NCI-H2227 (cell line): ENCODE data around the gene PPP1R18.
"Not testable (repeated sequence)": the region's sequence is repeated elsewhere in the genome, so short reads cannot be mapped to it uniquely, and the experiment has no call there.

ENCODE experiments used
- DNase-seq: peaks from one replicate; lab custom pipeline; 2025; ENCODE audit not compliant: unreplicated experiment; lab: John Stamatoyannopoulos, UW

PPP1R18 gene

DNA sequence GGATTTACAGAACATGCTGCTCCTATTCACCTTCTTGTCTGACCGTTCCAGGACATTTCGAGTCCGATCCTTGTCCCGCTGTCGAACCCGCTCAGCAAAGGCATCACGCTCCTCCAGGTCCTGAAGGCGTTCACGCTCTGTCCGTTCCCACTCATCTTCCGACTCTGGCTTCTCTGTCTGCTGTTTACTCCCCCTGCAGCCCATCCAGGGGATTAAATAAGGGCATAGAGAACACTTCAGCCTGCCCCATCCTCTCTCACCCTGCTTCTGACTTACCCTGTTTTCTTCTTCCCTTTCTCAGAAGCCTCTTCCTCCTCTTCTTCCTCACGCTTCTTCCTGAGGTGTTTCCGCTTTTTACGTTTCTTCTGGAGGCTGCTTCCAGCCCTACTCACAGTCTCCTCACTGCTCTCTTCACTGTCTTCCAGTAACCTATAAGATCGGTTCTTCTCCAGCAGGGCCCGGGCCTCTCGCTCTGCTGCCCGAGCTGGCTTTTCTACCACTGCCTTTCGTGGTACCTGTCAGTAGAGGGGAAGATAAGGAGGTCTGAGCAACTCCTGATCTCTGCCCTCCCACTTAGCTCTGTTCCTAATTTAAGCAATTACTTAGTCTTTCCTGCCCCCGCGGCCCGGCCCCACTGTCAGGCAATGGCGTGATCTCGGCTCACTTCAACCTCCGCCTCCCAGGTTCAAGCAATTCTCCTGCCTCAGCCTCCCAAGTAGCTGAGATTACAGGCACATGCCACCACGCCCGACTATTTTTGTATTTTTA, 15.5 kb downstream of the PPP1R18 start:
- DNase-seq, result no peak

DNA sequence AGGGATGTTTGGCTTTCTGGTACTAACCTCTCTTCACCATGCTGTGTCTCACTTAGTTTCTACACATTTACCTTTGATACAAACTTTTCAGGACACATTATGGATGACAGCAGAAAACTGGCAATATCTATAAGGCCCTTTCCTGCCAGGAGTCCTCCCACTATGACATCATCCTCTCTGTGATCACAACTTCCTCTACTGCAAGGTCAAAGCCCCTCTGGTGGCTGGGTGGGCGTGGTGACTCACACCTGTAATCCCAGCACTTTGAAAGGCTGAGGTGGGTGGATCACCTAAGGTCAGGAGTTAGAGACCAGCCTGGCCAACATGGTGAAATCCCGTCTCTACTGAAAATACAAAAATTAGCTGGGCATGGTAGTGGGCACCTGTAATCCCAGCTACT, 20.1 kb downstream of the PPP1R18 start:
- not testable (repeated sequence) for DNase-seq

DNA sequence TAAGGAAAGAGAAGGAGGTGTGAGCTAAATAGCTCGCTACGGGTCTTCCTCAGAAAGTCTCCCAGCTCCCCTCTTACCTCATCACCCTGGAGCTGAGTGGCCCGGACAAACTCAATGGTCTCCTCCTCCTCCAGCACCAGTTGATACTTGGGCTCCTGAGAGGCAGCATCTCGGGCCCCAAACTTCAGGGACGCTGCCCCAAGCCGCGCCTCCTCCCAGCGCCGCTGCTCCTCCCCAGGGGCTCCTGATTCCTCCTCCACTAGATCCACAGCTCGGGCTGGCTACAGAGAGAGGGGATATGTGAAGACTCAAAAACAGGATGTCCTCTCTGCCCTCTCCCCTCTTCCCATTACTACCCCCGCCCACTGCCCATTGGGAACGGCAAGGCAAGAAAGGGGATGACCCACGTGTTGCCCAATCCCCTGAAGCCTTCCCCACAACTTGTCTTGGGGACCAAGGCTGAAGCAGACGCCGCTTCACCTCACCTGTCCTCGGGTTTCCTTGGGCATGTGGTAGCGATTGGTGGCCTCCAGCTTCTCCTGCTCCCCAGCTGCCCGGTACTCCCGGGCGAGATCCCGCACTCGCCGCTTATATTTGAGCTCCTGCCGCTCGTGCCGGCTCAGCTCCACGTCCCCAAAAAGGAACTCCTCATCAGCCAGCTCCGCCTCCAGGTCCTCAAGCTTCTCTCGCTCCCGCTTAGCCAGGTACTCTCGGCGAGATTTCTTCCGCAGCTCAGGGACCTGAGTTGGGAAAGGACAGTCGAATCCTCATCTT, 21.3 kb downstream of the PPP1R18 start:
- DNase-seq, result no peak

DNA sequence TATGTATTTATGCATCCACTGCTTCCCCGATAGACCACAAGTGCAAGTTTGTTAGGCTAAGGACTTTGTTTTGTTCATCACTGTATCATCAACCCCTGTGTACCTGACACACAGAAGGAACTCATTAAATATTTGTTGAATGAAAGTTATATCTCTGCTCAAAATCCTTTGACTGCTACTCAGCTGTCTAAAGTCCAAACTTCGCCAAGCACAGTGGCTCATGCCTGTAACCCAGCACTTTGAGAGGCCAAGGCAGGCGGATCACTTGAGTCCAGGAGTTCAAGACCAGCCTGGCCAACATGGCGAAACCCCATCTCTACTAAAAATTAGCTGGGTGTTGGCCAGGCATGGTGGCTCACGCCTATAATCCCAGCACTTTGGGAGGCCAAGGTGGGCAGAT, 28.5 kb downstream of the PPP1R18 start:
- DNase-seq, result not testable (repeated sequence)

DNA sequence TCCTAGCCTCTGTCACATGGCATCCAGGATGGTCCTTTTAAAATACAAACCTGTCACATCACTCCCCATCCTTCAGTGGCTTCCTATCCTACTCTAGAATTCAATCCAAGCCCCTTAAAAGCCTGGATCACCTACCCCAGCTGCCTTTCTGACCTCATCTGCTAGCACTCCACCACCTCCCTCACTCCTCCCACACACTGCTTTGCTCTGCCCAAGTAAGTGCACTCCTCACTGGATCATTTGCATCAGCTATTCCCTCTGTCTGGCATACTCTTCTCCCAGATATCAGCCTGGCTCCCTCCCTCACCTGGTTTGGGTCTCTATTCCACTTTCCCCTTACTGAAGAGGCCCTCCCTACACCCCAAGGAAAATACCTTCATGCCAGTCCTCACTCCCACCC, 29.0 kb downstream of the PPP1R18 start:
- no peak for DNase-seq

DNA sequence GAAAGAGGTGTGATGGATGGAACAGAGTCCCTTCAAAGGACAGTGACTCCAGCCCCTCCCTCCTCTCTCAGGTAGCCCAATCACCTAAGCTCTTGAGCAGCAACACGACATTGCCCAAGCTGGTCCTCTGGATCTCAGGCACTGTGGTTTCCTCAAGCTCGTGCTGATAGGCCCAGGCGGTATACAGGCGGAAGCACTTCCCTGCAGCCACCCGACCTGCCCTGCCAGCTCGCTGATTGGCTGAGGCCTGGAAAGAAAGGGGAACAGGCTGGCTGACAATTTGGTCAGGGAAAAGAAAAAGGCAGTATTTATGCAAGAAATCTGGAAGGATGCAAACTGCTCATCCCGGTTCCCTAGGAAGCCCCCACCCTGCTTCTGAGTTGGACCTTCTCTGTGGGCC, 29.9 kb downstream of the PPP1R18 start:
- no peak for DNase-seq

DNA sequence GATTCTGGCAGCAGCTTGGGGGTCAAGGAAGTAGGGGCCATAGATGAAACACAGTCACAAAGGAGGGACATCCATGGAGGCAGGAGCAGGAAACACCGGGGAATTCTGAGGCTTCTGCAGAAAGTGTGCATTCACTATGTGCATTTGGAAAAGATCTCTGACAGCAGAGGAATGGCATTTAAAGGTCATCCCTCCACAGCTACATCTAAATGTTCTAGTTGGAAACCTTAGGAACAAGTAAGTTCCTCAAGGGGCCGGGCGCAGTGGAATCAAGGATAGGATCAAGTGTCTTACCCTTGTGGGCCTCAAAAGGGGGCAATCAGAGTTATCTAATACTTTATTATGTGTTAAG, 30.7 kb downstream of the PPP1R18 start:
- DNase-seq, result no peak

DNA sequence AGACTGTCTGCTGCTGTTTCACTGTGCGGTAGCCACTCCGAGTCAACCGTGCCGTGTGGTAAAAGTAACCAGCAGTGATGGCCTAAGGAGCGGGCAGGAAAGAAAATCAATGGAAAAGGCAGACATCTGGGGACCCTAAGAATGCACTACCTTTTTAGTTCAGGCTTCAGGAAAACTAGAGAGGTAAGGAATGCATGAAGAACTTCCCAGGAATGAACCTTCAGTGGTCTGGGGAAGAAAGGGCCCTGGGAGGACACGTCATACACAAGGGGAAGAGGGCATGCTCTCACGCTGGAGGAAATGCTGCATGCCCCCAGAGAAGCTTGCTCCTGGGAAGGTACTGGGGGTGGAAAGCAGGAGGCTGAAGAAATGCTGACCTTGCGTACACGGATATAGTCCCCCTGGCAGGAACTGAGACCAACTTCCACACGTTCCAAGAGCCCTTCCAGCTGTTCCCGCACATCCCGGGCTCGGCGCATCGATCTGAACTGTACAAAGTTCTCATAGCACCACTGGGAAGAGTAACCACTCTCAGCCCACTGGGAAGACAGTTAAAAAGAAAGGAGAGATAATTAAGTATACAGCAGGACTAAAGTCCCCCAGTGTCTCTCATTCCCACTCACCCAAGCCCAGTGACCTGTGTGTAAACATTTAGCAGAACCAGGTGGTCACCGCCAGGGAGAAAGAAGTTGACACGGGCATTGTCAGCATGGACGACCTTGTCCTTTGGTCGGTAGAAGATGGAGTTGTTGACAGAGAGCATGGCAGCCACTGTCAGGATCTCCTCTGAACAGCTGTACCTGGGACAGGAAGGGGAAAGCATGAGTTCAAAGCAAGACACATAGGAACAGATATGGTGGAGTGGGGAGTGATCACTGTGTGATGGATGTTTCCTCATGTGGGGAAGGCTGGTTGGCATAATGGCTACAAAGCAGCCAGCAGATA, 31.4 kb downstream of the PPP1R18 start:
- DNase-seq, result no peak

DNA sequence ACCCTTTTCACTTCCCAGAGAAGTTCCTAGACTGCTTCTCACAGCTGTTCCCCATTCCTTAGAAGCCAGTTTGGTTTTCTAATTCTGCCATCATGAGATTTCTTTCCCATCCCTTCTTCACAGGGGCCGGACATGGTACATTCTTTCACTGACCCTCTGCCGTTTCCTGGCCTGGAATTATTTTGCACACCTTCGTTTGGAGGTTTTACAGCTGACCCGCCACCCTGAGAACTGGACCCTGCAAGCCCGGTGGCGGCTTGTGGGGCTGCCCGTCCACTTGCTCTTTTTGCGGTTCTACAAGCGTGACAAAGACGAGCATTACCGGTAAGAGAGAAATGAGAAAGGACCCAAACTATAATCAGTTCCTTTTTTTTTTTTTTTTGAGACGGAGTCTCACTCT, 35.3 kb downstream of the PPP1R18 start:
- DNase-seq, result no peak

DNA sequence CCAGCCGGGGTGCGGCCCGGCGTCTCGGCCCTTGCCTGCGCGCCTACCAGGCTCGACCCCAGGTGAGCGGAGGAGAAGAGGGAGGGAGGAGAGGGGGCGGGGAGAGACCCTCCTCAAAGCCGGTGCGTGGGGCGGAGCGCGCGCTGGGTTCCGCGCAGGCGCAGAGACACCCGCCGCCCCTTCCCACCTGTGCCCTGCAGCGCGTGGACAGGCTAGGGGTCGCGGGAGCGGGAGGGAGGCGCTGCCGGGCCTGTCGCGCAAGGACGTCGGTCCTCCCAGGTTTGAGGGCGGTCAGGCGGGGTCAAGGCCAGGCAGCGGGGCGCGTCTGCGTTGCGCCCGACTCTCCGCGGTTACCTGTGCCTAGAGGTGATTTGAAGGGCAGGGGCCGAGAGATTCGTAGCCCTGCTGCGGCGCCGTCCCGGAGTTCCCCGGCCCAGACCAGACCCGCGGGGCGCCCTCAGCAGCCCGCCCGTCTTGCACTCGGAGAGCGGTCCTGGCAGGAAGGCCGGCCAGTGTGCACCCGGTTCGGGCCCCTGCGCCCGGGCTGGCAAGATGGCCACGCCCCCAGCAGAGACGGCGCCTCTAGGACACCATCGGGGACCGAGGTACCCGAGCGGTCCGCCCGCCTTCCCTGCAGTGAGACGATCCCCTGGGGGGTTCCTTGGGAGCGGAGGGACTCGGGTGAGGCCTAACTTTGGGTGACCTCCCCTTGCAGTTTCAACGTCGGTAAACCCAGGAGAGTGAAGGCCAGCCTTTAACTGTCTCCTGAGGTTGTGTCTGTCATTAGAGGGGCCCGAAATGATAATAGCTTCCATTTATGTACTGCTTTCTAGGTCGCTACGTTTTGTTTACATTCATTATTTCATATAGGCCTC, 39.0 kb downstream of the PPP1R18 start:
- peak; percentile 93 for DNase-seq

DNA sequence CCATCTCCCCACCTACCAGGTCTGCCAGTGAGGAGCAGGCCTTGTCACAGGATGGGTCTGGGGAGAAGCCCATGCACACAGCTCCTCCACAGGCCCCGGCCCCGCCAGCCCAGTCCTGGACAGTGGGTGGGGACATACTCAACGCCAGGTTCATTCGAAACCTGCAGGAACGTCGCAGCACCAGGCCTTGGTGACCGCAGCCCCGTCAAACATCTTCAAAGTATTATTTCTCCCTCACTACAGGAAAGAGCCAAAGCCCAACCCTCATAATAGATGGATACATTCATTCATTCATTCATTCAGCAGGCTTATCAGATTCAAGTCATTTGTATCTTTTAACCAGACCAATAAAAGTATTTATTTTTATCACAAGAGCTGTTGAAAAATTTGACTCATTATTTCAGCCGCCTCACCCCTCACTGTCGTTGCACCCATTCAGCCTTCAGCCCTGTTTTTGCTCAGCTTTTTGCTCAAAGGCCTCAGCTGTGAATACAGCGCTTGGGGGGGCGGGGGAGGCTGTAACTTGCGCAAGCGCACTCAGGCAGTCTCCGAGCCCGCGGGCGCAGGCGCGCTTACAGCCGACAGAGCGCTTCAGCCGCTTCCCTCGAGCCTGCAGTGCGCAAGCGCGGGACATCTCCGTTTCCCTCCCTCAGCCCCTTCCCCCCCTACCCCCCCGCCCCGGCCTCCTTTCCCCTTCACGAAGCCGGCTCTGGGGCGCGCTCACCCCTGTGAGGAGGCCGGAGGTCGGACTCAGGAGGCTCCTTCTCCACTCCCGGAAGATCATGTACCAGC, 39.8 kb downstream of the PPP1R18 start, which contains the start of gene C6orf136:
C6orf136 (plus strand) TSS at position 684 of the 792 bp plus-strand sequence; CDS start at position 783, 99 bp downstream.
- DNase-seq, result peak; percentile 96

DNA sequence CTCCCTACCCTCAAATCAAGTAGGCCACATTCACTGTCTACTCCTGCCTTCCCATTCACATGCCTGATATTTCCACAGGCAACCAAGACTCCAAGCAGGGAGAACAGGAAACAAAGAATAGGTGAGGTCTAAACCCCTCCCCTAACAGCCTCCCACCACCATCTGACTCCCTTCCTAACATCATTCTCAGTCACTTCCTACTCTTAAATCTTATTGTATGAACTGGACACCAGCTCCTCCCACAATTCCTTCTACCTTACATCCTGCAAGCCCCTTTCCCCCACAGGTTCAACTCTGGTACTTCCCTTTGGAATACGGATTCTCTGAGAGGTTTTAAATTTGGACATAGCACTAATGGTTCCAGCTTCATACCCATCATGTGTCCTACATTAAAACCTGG, 40.5 kb downstream of the PPP1R18 start:
- peak; percentile 34 for DNase-seq

DNA sequence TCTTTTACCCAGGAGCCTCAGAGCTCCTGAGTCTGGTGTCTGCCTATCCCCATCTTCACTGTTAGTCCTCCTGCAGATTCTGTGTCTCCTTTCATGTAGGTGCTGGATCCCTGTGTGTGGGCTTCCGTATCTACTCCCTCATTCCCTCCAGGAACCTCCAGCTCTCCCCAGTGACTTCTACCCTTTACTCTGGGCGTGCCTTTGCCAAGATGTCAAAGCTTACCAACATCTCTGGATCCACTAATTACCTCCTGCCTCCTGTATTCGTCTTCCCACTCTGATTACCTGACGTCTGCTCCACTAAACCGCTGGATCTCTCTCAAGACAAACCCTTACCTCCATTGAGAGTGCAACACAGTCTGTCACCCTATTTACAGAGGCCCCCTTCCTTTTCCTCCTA, 41.7 kb downstream of the PPP1R18 start:
- no peak for DNase-seq

DNA sequence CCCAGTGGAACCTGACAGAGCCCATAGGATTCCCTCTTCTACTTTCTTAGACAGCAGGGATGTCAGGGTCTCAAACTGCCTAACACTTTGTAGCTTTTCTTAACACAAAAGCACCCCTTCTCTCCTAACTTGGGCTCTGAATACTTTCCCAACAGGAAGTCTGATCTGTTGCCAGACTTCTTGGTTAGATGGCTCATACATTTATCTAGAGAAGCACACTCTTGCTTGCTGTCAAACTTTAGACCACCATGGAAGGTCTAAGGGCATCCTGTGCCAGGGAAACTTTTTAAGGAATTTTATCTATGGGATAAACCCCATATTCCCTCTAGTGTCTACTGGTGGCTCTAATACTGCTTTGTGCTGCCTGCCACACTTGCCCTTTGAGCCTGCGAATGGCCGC, 42.8 kb downstream of the PPP1R18 start:
- DNase-seq, result no peak

DNA sequence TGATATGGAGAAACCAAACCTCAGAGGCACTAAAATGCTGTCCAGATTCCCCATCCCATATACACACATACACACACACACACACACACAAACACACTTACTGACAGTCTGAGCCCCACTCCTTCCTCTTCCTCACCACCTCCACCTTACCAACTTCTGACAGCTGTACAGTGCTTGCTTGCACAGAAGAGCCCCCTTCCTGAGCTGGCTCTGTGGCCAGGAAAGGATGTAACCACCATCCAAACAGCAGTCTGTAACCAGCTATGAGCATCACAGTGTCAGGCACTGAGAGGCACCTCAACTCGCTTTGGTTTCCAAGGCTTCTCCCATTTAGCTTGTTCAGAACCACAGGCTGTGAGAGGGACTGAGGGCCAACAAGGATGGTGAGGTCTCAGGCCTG, 45.4 kb downstream of the PPP1R18 start:
- DNase-seq, result no peak

DNA sequence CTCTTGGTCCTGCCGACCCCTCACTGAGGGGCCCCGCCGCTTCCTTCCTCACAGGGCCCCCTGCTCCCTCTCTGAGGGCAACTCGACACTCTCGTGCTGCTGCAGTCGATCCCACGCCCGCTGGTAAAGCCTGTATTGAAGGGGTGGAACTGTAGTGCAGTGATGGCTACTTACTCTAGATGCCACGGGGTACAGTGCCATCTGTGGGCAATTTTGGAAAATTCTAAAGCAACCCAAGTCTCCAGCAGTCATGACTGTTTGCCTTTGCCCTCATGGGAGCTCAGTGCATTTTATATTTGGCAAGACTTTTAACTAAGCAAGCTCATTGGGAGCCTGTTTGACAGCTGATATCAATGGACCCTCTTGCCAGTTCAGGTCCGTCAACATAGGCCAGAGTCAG, 46.0 kb downstream of the PPP1R18 start:
- no peak for DNase-seq

DNA sequence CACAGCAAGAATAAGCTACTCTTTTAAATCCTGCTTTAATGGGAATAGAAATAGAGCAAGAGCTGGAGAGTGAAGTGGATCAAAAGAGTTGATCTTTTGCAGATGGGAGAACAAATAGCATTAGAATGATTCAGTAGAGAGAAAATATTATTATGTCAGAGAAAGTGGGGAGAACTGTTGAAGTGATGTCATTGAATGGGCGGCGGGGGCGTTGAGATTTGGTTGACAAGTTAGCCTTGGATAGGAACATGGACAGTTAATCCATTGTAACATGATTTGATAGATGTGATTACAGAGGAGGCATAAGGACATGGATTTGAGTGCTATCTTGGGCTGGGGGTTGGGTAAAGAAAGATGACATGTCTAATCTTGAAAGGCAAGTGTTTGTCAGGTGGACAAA, 50.6 kb downstream of the PPP1R18 start:
- no peak for DNase-seq

DNA sequence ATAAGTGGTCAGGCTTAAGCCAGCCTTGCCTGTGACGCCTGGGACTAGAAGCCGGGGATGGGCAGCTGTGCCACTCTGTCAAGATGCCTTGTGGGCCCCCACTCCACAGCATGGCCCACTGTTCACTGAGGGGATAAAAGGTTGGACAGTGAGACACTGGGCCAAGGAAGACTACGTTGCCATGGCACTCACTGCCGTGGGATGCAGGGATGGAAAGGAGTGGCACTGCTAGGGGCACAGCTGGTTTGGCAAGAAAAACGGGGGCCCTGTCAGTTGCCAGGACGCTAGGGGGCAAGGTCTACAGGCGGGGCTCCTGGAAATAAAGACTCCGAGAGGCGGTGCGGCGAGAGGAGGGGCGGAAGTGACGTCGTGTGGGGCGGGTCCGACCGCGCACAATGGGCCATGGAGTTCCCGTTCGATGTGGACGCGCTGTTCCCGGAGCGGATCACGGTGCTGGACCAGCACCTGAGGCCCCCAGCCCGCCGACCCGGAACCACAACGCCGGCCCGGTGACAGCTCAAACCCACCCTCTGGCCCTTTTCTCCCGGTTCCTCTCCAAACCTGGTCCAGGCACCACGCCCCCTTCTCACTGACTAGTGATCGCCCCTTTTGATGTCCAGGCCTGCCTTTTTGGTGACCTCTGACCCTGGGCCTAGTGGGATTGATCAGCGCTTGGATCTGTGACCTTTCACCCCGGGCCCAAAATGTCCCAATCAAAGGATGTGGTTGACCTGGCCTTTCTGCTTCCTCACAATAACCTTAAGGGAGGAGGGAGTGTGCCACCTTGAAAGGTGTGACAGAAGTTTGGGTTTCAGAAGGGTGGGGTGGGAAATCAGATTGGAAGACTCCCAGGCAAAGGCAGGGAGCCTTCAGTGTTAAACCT, 59.7 kb downstream of the PPP1R18 start, which contains the start of gene ATAT1:
ATAT1 (plus strand) TSS at position 391 of the 883 bp plus-strand sequence.
- peak; percentile 94 for DNase-seq
